HuH-7 (cell line): ENCODE results near the gene TPM3.
"Not testable (repeated sequence)": the region's sequence is repeated elsewhere in the genome, so short reads cannot be mapped to it uniquely, and the experiment has no call there.

ENCODE experiments used
- DNase-seq: peaks from one replicate; pipeline ENCODE4 v3.0.0; 2011; ENCODE audit warnings: low spot score

The TPM3 gene

GRCh38 chr1:154205778-154206177 is 13.9 kb upstream of the TPM3 start:
- not testable (repeated sequence) for DNase-seq

GRCh38 chr1:154199563-154199879 is 7.6 kb upstream of the TPM3 start:
- DNase-seq = no peak

DNA sequence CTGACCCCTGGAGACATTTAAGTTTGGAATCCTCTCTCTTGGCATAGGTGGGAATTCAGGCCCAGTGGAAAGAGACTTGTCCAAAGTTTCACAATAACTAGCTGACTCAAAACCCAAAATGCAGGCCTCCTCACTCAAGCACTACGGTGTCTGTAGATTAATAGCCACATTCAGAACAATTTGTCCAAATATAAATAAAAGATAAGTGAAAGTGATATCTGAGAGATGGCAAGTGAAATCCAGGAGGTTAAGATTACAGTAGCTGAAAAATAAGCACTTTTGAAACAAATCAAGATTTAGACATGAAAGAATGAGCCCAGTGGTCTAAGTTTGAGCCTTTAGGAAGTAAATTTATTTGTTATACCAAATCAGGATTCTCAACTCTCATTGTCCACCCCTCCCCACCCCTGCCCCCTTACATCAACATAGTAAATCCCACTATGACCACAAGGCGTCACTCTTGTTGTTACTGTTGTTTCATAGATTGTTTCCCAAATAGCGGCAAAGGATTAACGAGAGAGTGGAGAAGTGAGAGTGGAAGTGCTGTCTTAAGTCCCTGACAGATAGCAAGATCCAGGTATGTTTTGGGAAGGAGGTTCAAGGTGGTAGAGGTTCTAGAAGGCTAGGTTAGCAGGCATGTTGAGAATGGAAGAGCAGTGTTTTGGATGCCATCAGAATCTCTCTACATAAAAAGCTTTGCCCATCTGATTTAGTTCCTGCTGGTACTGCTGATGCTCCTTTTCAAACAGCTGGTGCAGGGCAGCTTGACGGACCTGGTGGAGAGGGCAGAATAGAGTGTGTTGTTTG is 7.1 kb upstream of the TPM3 start:
- DNase-seq = no peak

DNA sequence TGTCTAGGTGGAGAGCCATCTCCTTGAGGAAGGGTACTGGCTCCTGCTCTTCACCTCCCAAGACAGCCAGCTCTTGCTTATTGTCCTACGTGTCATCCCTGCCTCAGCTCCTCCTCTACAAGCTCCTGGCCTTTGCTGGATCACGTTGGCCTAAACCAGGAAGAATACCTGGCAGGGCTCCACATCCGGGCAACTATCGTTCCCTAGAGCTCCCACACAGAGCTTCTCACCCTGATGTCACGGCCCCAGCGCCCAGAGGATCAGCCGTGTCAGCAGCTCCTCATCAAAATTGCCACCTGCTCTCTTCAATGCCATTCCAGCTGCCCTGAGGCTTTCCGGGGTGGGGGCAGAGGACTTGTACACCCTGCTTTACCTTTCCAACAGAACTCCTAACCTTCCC is 1.9 kb upstream of the TPM3 start:
- no peak for DNase-seq

- no peak for DNase-seq
These were observed 576 bp upstream of the TPM3 start for GRCh38 chr1:154192476-154192875.

DNA sequence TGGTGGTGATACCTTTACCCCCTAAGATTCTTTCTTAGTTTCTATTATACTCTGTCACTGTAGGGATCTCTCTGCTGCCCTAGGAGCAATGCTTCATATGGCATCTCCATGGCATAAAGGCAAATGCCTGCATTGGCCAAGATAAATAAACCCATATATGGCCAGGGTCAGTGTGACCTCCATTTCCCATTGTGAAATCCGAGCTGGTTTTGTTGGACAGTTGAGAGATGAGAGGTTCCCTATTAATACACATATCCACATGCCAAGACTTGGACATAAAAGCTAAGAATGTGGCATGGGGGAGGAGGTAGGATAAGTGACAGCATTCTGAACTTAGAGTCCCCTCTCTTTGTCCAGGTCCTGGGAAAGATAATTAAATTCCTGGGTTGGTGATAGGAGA is 1.4 kb downstream of the TPM3 start:
- DNase-seq = no peak

DNA sequence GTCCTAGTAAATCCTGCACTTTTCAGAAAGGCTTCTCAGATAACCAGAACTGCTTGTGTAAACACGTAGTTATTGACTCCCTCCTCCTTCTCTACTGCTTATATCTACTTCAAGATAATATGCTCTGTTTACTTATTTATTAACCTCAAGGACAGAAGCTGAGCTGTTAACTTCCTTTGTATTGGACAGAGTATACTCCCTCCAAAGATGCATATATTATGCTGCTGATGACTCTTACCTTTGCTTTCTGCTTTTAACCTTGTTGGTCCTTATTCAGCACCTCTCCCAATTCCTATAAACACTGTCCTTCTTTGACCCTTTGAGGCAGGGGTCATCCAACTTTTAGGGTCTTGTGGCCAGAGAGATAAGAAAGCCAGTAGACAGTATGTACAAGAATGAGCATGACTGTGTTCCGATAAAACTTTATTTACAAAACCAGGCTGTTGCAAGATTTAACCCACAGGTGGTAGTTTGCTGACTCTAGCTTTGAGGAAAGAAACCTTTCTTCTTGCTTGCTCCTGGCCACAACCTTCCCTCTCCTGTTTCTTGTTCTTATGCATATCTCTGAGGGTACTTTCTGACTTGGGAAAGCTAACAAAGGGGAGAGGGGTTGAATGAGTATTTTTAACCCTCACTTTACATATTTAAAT is 4.9 kb downstream of the TPM3 start:
- DNase-seq = no peak

- peak; percentile 68 for DNase-seq
These were observed 5.7 kb downstream of the TPM3 start for GRCh38 chr1:154186177-154186576.

- peak; percentile 97 for DNase-seq
These were observed 8.6 kb downstream of the TPM3 start for GRCh38 chr1:154183046-154183915.

- no peak for DNase-seq
These were observed 9.4 kb downstream of the TPM3 start for GRCh38 chr1:154182344-154183045.

- DNase-seq = no peak
These were observed 10.0 kb downstream of the TPM3 start for GRCh38 chr1:154181944-154182343.

DNA sequence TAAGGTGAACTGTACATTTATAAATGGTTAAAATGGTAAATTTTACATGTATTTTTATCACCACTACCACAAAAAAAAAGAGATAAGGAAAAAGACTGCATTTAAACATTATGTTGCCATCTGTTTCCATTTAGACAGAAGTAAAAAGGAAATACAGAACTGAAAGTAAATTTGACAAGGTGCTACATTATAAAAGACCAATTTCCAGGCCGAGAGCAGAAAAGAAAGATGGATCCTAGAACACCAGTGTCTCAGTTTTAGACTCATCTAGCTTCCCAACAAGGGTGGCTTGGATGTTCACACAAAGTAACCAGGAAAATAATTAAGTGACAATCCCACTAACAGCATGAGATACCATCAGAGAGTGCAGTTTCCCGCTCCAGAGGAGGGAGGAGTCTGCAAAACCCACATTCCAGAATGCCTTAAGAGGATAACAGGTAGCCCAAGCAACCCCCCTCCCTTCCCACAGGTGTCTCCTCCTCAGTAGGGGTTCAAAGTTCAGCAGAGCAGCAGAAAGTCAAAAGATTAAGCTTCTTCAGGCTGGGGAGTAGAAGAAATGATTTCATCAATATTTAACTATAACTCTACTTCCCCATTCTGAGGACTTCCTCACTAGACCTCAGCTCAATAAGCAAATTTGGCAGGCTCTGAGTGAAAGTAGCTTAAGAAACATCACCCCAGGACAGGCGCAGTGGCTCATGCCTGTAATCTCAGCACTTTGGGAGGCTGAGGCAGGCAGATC is 11.8 kb downstream of the TPM3 start:
- DNase-seq = no peak

- DNase-seq = peak; percentile 46
These were observed 12.7 kb downstream of the TPM3 start for GRCh38 chr1:154178911-154179811.

DNA sequence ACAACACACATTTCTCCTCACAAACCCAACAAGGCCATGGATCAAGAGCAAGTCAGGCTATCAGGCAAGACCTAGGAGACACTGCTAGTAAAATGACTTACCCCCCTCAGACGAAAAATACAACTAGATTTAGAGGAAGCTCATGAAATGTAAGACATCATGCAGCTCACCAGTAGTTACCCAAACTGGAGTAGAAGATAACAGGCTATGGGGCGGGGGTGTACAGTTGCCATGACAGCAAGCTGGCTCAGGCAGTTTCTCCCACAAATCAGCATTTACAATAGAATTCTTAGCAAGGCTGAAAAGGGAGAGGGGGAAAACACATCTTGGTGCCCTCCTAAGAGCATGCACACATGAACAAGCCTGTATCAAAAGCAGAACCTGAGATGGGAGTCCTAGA is 13.9 kb downstream of the TPM3 start:
- no peak for DNase-seq

- no peak for DNase-seq
These were observed 15.6 kb downstream of the TPM3 start for GRCh38 chr1:154176337-154176736.

DNA sequence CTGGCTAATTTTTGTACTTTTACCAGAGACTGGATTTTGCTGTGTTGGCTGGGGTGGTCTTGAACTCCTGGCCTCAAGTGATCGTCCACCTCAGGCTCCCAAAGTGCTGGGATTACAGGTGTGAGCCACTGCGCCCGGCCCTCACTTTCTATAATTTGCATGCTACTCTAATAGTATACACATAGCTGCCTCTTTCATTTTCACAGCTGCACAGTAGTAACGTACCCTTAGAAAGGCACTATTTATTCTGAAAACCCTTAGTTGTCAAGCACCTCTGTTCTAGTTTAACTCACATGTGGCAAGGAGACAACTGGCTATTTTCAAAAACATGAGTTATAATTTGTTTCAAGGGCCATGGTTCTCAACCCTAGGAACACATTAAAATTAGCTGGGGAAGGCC is 17.2 kb downstream of the TPM3 start:
- no peak for DNase-seq

DNA sequence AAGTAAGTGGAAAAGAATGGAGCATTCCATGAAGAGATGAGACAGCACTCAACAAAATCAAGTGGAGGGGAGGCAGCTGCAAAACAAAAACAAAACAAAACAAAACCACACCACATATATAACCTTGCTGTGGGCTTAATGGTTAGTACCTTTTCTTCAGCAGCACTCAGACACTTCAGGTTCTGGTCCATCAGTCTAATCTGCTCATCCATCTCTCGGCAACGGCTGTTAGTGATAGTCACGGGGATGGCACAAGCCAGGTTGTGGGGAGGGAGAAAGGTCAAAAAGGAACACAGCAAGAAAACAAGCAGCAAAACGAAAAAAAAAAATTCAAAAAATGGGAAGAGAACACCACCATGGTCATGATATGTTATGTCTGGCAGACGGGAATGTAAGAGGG is 20.0 kb downstream of the TPM3 start:
- DNase-seq = no peak

DNA sequence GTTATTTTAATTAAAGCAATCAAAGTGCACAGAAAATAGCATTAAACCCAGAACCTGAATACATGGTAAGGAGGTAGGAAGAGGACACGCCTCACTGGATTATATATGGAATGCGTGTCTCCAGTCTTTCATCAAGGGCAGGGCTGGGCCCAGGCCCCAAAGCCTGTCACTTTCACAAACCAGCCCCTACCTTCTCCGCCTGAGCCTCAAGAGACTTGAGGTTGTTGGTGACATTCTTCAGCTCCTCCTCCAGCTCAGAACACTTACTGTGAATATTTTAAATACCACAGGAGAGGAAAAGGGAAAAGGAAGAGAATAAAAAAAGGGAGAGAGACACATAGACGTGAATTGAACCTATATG is 20.7 kb downstream of the TPM3 start:
- DNase-seq = no peak

GRCh38 chr1:154170547-154171222 is 21.2 kb downstream of the TPM3 start:
- no peak for DNase-seq

DNA sequence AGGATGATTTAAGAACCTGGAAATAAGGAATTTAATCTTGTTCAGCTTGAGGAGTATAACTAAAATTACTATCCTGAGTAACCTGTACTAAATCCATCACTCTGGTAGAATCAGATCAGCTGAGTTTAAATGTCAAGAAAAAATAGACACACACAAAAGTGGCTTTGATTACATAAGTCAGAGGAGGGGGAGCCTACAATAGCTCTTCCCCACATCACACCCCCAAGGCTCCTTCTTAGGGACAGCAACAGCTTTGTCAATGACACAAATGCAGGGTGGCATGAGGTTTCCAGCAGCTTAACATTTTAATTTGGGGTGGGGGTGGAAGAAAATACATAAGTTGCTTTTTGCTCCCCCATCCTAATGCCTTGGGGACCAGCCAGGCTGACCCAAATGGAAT is 24.4 kb downstream of the TPM3 start:
- DNase-seq = no peak
